SU-DHL-6 (cell line): ENCODE data around the gene CD93.

Experiments
- H2AFZ ChIP-seq: fragments of 200-600 bp; sonication (generic); 2 replicates; pipeline ENCODE4 v1.6.1; 2014; ENCODE audit warnings: low read depth, mild to moderate bottlenecking, moderate library complexity, mixed read lengths, antibody characterized with exemption, low read length; ENCODE audit not compliant: severe bottlenecking
- H3F3A ChIP-seq: fragments of 200-600 bp; shearing (Covaris generic); 2 replicates; pipeline ENCODE4 v1.6.0; 2016; ENCODE audit warnings: antibody characterized with exemption, mild to moderate bottlenecking; ENCODE audit not compliant: insufficient read depth
- H3K27ac ChIP-seq: fragments of 200-600 bp; sonication (generic); 2 replicates; pipeline ENCODE4 v1.5.1; 2016; ENCODE audit warnings: low read depth, mild to moderate bottlenecking, low read length, moderate library complexity, mixed read lengths
- H3K27me3 ChIP-seq: fragments of 200-600 bp; sonication (generic), shearing (Covaris generic); 2 replicates; pipeline ENCODE4 v1.6.0; 2014; ENCODE audit warnings: mild to moderate bottlenecking, low read length
- H3K36me3 ChIP-seq: fragments of 200-600 bp; sonication (generic); 2 replicates; pipeline ENCODE4 v1.6.1; 2014; ENCODE audit warnings: mild to moderate bottlenecking, low read length, mixed read lengths
- H3K4me2 ChIP-seq: fragments of 300-600, 200-600 bp; shearing (Covaris generic), sonication (generic); 2 replicates; pipeline ENCODE4 v1.6.0; 2014; ENCODE audit warnings: low read length, low read depth, mild to moderate bottlenecking; ENCODE audit not compliant: poor library complexity, severe bottlenecking
- H3K4me3 ChIP-seq: fragments of 200-600 bp; sonication (generic); 2 replicates; pipeline ENCODE4 v1.5.1; 2014; ENCODE audit warnings: antibody characterized with exemption, low read length, mild to moderate bottlenecking, mixed read lengths; ENCODE audit not compliant: insufficient read depth, poor library complexity, severe bottlenecking
- H3K79me2 ChIP-seq: fragments of 200-600 bp; sonication (generic); 2 replicates; pipeline ENCODE4 v1.6.1; 2014; ENCODE audit warnings: mild to moderate bottlenecking, low read length, moderate library complexity; ENCODE audit not compliant: insufficient read depth
- H3K9ac ChIP-seq: fragments of 200-600 bp; sonication (generic); 2 replicates; pipeline ENCODE4 v1.7.0; 2014; ENCODE audit warnings: mild to moderate bottlenecking, low read length
- H3K9me2 ChIP-seq: fragments of 200-600 bp; sonication (generic); replicated peaks from 2 replicates; pipeline ENCODE4 v1.6.1; 2014; ENCODE audit warnings: low read length; ENCODE audit not compliant: insufficient read depth
- H3K9me3 ChIP-seq: fragments of 200-600 bp; sonication (generic); 2 replicates; pipeline ENCODE4 v1.6.1; 2014; ENCODE audit warnings: low read length, mixed read lengths; ENCODE audit not compliant: insufficient read depth
- H4K20me1 ChIP-seq: fragments of 200-600 bp; sonication (generic); 2 replicates; pipeline ENCODE4 v1.6.1; 2014; ENCODE audit warnings: low read depth, mild to moderate bottlenecking, antibody characterized with exemption, low read length, moderate library complexity, mixed read lengths
- EZH2phosphoT487 ChIP-seq: fragments of 200-600 bp; sonication (generic), shearing (Covaris generic); conservative IDR thresholded peaks from 2 replicates; pipeline ENCODE4 v1.6.1; 2018; ENCODE audit warnings: mild to moderate bottlenecking, antibody characterized with exemption, low read length, moderate library complexity, mixed read lengths
- TF ChIP-seq, protein P1 (sequence below): fragments of 200-600 bp; sonication (generic); IDR thresholded peaks from one replicate; pipeline ENCODE4 v1.5.1; 2017; ENCODE audit warnings: antibody characterized with exemption, mild to moderate bottlenecking, low read length, moderate library complexity; ENCODE audit not compliant: insufficient read depth, poor library complexity, severe bottlenecking

Gene CD93

GRCh38 chr20:23096097-23096496, 10.0 kb upstream of the CD93 start:
- Histone ChIP-seq H4K20me1 (no peaks in the 10 kb centered on the region), H3K36me3 (no peaks in the 10 kb centered on the region)

GRCh38 chr20:23095499-23095898, 9.4 kb upstream of the CD93 start:
- Histone ChIP-seq H3K4me2 (no peak overlapping the region), H3K79me2 (no peaks in the 10 kb centered on the region), H3K9me3 (no peaks in the 10 kb centered on the region), H3K36me3 (no peaks in the 10 kb centered on the region), H3K27ac (no peak overlapping the region), H3K9ac (no peak overlapping the region), H3K9me2 (no peaks in the 10 kb centered on the region), H3K27me3 (no peaks in the 10 kb centered on the region), H4K20me1 (no peaks in the 10 kb centered on the region), H3F3A (no peaks in the 10 kb centered on the region), H3K4me3 (no peak overlapping the region), H2AFZ (no peak overlapping the region)
- TF ChIP-seq, protein P1, sequence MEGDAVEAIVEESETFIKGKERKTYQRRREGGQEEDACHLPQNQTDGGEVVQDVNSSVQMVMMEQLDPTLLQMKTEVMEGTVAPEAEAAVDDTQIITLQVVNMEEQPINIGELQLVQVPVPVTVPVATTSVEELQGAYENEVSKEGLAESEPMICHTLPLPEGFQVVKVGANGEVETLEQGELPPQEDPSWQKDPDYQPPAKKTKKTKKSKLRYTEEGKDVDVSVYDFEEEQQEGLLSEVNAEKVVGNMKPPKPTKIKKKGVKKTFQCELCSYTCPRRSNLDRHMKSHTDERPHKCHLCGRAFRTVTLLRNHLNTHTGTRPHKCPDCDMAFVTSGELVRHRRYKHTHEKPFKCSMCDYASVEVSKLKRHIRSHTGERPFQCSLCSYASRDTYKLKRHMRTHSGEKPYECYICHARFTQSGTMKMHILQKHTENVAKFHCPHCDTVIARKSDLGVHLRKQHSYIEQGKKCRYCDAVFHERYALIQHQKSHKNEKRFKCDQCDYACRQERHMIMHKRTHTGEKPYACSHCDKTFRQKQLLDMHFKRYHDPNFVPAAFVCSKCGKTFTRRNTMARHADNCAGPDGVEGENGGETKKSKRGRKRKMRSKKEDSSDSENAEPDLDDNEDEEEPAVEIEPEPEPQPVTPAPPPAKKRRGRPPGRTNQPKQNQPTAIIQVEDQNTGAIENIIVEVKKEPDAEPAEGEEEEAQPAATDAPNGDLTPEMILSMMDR: no peak
- no peak for TF ChIP-seq EZH2phosphoT487

More at GRCh38 chr20:23096097-23096496, 10.0 kb upstream of the CD93 start:
- Histone ChIP-seq H2AFZ (no peak overlapping the region), H3K9me2 (no peaks in the 10 kb centered on the region), H3F3A (no peaks in the 10 kb centered on the region), H3K4me2 (no peak overlapping the region), H3K27me3 (no peaks in the 10 kb centered on the region), H3K9ac (no peak overlapping the region), H3K27ac (no peak overlapping the region), H3K9me3 (no peaks in the 10 kb centered on the region), H3K4me3 (no peak overlapping the region), H3K79me2 (no peaks in the 10 kb centered on the region)
- TF ChIP-seq EZH2phosphoT487: no peak
- TF ChIP-seq, protein P1: no peak

- H3K79me2 ChIP-seq: no peaks in the 10 kb centered on the region
- no peaks in the 10 kb centered on the region for H3K9me2 ChIP-seq
- TF ChIP-seq, protein P1: no peak
- TF ChIP-seq EZH2phosphoT487: no peak
- H3K36me3 ChIP-seq: no peaks in the 10 kb centered on the region
- no peak overlapping the region for H3K4me3 ChIP-seq
- no peak overlapping the region for H3K9ac ChIP-seq
- no peak overlapping the region for H3K4me2 ChIP-seq
- H3K27me3 ChIP-seq: no peaks in the 10 kb centered on the region
- H3K9me3 ChIP-seq: no peaks in the 10 kb centered on the region
- no peaks in the 10 kb centered on the region for H3F3A ChIP-seq
- no peak overlapping the region for H2AFZ ChIP-seq
- no peak overlapping the region for H3K27ac ChIP-seq
- H4K20me1 ChIP-seq: no peaks in the 10 kb centered on the region
Observed at GRCh38 chr20:23094927-23095326, 8.8 kb upstream of the CD93 start.
